ENCODE data around the gene SOHLH2.

Gene SOHLH2

DNA sequence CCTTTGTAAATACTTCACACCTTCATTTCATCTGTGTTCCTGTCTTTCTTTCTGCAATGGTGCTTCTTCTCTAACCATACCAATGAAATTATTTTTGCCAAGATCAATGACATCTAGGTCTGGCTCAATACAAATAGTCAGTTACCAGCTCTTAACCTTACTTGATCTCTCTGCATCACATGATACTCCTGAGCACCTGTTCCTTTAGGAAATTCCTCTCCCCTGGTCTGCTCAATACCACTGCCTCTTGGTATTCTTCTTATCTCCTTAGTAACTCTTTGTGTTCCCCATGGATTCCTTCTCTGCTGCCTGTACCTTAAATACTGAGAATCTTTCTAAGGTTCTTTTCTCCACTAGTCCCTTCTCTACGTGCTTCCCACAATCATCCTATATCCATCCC lies 25.9 kb downstream of the SOHLH2 start:
- no peak for DNase-seq (ENCODE audit: low read depth in 3 of 3)

DNA sequence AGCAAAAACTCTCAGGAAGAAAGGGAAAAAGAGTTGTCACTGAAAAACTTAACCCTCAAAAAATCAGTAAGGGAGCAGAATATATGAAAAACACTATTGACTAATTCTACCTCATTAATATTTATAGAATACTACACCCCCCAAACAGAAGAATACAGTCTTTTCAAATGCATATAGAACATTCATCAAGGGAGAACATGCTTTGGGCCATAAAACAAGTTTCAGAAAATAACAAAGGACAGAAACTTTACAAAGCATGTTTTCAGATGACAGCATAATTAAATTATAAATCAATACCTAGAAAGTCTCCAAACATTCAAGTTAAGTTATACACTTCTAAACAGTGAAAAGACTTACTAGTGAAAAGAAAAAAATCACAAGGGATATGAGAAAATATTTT lies 30.5 kb downstream of the SOHLH2 start:
- DNase-seq (ENCODE audit: low read depth in 3 of 3), result no peak

DNA sequence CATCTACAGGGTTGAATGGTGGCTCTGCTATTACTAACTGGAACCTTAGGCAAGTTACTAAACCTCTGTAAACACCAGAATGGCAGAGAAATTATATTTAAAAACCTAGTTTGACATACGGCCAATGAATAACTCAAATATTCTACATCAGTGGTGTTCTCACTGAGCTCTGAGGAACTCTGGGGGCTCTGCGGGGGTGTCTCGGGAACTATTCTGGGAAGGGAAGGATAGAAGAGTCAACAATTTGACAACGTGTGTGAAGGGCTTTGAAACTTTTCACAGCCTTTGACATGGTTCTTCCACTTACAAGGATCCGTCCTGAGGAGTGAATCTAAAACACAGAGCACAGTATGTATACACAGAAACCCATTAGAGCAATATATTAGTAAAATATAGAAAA lies 38.7 kb downstream of the SOHLH2 start:
- DNase-seq (ENCODE audit: low read depth in 3 of 3), result no peak

- DNase-seq (ENCODE audit: low read depth in 3 of 3), result no peak
Observed at GRCh38 chr13:36174923-36175322, 39.4 kb downstream of the SOHLH2 start.

- DNase-seq (ENCODE audit: low read depth in 3 of 3), result no peak
Observed at GRCh38 chr13:36173571-36174322, 40.6 kb downstream of the SOHLH2 start.

DNA sequence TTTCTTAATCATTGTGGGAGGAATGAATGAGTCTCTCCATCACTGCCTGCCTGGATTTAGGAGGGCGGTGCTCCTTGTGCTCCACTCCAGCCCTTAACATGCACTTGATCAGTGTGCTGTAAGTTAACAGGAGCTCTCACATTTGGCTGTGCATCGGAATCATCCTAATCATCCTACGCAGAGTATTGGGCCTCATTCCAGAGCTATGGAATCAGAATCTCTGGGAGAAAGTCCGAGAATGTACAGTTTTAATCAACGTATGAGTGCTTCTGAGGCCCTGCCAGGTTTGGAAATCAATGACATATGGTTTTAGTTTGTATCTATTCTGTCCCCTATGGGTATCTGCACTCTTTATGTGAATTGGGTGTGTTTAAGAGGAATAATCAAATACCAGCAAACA lies 48.3 kb downstream of the SOHLH2 start:
- no peak for DNase-seq (ENCODE audit: low read depth in 3 of 3)

- DNase-seq (ENCODE audit: low read depth in 3 of 3), result no peak
Observed at GRCh38 chr13:36163809-36164308, 50.5 kb downstream of the SOHLH2 start.

DNA sequence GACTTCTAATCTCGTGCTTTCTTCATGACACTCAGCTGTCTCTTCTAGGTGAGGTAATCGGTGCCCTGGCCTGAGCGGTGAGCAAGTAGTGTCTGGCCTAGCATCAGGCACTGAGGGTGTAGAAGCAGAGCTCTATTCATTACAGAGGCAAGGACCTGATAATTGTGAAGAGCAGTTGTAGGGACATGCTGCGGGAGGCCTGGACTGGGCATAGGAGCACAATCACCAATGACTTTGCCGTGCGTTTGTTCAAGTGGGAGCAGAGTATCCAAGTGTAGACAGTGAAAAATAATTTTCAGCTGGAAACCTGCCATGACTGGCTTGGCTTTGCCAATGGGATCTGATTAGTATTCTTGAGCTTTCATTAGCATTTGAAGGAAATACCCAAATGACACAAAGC lies 51.1 kb downstream of the SOHLH2 start:
- no peak for DNase-seq (ENCODE audit: low read depth in 3 of 3)

- DNase-seq (ENCODE audit: low read depth in 3 of 3), result no peak
Observed at GRCh38 chr13:36160297-36160696, 54.1 kb downstream of the SOHLH2 start.

DNA sequence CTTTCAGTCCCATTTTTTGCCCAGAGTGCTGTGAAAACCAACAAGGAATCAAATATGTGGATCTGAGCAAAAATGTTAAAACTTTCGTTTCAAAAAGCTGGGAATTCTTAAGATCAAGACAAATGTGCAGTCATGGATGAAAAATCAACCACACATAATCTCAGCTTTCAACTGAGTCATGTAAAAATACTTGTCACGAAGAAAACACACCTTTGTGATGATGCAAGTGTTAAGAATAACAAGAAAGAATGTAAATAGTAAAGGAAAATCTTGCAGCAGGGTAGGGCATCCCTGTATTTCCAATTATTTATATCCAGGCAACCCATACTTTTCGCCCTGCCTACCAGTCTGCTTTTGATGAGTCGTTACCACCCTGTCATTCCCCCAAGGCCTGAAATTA lies 55.7 kb downstream of the SOHLH2 start:
- DNase-seq (ENCODE audit: low read depth in 3 of 3), result no peak

- DNase-seq (ENCODE audit: low read depth in 3 of 3), result no peak
Observed at GRCh38 chr13:36157480-36157879, 56.9 kb downstream of the SOHLH2 start.

DNA sequence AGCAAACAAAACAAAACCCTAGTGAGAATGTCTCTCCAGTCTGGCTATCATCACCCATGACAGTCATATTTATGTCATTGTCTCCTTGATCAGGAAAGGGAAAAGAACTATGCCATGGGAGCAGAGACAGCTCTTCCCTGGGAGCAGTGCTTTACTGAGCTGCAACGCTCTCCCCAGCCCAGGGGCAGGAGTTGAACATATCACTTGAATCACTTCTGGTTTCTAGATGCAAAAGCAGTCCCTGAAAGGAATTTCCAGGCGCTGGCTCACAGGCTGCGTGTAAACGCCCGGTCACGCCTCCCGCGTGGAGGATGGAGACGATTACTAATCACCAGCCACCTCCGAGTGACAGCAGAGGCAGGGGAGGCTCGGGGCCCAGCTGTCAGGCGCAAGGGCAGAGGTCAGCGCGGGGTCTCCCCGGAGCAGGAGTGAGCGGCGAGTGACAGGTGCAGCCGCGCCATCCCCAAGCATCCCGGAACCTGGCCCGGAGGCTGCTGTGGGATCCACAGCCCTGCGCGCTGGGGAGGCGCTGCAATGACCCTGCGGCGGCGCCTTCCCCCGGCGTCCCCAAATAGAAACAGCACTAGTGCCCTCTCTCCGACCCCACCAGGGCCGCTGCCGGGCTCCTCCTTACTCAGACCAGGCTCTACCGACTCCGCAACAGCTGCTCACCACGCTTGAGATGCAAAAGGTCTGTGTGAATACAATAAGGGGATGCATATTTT lies 59.6 kb downstream of the SOHLH2 start:
- DNase-seq (ENCODE audit: low read depth in 3 of 3), result no peak

DNA sequence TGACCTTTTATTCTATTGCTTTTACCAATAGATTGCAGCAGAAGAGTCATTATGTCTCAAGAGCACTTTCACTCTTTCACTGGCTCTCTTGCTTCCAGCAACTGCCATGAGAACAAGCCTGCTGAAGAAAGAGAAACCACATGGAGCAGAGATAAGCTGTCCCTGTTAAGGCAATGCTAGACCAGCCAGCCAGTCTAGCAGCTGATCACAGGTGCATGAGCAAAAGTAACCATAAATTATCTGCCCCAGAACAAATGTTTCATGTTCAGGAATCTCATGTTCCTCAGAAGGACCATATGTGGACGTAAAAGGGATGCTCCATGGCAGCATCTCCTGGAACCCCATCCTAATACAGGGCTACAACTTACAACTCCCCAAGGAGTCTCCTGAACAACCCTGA lies 62.8 kb downstream of the SOHLH2 start:
- DNase-seq (ENCODE audit: low read depth in 3 of 3), result no peak

DNA sequence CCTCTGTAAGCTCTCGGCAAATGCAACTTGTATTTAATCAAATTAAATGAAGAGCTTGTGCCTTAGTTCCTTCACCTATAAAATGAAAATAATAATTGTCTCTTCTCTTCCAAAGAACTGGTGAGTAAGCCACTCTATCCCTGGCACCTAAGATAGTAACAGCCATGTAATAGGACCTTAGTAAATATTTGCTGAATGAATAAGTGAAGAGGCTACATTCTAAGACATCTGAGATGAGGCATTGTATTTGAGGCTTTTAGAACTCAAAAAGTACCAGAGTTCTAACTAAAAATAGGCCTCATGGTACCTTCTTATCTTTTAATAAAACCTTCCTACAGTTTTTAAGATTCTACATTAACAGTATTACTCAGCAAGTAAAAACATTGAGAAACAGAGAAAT lies 65.9 kb downstream of the SOHLH2 start:
- DNase-seq (ENCODE audit: low read depth in 3 of 3), result no peak

DNA sequence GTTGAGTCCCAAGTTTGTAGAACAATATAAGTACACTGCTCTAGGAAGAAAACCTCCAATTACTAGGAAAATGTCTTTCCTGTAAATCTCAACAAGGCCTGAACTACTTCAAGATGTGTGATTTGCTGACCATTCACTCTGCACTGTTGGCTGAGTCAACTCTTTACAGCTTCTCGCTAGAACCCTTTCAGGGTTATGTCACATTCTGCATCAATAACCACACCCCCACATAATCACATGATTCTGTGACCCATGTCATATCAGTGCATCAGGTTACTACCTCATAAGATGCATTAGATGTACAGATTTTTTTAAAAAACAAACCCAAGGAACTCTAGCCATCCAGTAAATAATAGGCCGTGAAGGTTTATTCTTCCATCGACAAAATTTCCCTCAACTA lies 67.0 kb downstream of the SOHLH2 start:
- no peak for DNase-seq (ENCODE audit: low read depth in 3 of 3)

- DNase-seq (ENCODE audit: low read depth in 3 of 3), result no peak
Observed at GRCh38 chr13:36146511-36147269, 67.7 kb downstream of the SOHLH2 start.

DNA sequence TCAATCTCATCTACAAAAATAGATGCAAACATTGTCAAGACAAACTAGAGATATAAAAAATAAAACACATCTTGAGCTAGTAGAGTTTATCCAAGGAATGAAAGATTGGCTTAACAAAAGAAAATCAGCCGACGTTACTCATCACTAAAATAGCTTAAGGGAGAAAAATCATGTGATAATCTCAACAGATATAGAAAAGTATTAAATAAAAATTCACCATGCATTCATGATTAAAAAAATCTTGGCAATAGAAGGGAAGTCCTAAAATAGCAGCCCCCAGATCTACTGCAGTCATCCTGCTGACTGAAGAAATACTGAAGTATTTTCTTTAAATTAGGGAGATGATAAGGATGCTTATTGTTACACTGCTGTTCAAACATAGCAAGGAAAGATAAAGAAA lies 70.6 kb downstream of the SOHLH2 start:
- DNase-seq (ENCODE audit: low read depth in 3 of 3), result no peak

GRCh38 chr13:36142735-36143134 lies 71.6 kb downstream of the SOHLH2 start:
- no peak for DNase-seq (ENCODE audit: low read depth in 3 of 3)

DNA sequence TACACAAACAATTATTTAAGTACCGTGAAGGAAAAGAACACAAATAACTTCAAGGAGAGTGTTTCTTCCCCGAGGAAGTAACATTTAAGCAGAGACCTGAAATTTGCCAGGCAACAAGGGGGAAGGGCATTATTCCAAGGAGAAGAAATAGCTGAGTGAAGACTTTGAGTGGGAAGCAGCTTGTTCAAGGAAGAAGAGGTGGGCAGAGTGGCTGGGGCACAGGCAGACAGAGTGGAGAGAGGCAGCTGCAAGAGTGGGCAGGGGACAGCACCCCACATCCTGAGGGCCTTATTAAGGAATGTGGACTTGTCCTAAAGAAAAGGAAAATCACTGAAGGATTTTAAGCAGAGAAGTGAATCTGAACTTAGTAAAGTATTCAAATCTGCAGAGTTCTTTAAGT lies 78.5 kb downstream of the SOHLH2 start:
- no peak for DNase-seq (ENCODE audit: low read depth in 3 of 3)

DNA sequence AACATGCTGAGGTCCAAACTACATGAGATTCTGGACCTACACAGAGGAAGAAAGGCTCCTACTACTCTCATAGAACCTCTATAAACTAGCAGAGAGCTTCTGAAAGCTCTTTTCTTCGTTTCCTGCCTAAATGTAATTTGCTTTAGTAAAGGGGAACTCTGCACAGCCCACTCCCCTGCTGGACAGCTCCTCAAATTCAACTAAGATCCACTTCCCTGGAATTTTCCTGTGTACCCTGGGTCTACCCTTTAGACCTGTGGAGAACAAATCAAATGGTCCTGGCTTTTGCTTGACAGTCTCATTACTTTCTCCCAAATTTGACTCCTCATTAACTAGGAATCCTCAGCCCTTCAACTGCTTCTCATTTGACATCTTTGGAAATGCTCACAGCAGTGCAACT lies 79.7 kb downstream of the SOHLH2 start:
- DNase-seq (ENCODE audit: low read depth in 3 of 3), result no peak

DNA sequence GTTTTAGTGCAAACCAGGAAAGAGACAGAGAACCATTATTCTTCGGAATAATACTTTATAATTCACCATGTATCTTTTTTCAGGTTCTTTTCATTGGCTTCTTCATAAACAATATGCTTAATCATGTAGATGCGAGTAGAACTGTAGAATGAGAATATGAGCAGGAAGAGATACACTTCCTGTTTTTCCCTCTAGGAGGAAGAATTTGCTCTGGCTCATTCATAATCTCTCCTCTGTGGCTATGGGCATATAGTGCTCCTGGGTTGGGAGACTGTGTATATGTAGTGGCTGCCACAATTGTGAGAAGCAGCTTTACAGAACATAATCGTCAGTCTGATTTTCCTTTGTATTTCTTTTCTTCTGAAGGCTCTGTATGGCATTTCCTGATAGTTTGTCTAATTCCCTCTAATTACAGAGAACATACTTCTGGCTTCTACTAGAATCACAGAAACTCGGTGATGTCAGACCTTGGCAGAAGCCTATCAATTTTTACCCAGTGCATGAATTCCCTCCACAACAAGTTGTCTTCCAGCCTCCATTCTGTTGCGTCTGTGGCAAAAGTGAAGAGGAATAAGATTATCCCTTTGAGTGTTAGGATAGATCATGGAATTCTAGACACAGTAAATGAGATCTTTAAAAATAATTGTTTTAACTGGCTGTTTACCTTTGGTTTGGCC lies 80.3 kb downstream of the SOHLH2 start:
- no peak for DNase-seq (ENCODE audit: low read depth in 3 of 3)

GRCh38 chr13:36132376-36132775 lies 82.0 kb downstream of the SOHLH2 start:
- no peak for DNase-seq (ENCODE audit: low read depth in 3 of 3)
